Islet of Langerhans (tissue), 1 donor: ENCODE results near the gene PGA3.
"Not testable (repeated sequence)": the region's sequence is repeated elsewhere in the genome, so short reads cannot be mapped to it uniquely, and the experiment has no call there.

Experiments
- FAIRE-seq: peaks from one replicate; lab custom pipeline; 2011; peaks lifted over from hg19 to GRCh38; lab: Jason Lieb, UNC

PGA3 gene

GRCh38 chr11:61202950-61203746 lies at the start of gene PGA3:
TSS of gene PGA3 (plus strand) at chr11:61203515. CDS start at chr11:61203565, 50 bp downstream.
- not testable (repeated sequence) for FAIRE-seq

GRCh38 chr11:61153593-61154095 lies 49.7 kb upstream of the PGA3 start:
- FAIRE-seq, result no peak

GRCh38 chr11:61154528-61154927 lies 48.8 kb upstream of the PGA3 start:
- FAIRE-seq, result no peak

GRCh38 chr11:61155312-61155711 lies 48.0 kb upstream of the PGA3 start:
- FAIRE-seq, result no peak

- FAIRE-seq, result no peak
These were observed 47.6 kb upstream of the PGA3 start for GRCh38 chr11:61155741-61156140.

- no peak for FAIRE-seq
These were observed 45.6 kb upstream of the PGA3 start for GRCh38 chr11:61157743-61158142.

- no peak for FAIRE-seq
These were observed 44.5 kb upstream of the PGA3 start for GRCh38 chr11:61158691-61159381.

GRCh38 chr11:61160487-61161189 lies 42.7 kb upstream of the PGA3 start:
- no peak for FAIRE-seq

GRCh38 chr11:61161190-61162091 lies 41.9 kb upstream of the PGA3 start, which contains the start of gene VPS37C:
TSS of gene VPS37C (minus strand) at chr11:61161426. CDS start at chr11:61138829, 22,597 bp downstream.
- no peak for FAIRE-seq

GRCh38 chr11:61162092-61162941 lies 41.0 kb upstream of the PGA3 start:
- FAIRE-seq, result no peak

- no peak for FAIRE-seq
These were observed 40.3 kb upstream of the PGA3 start for GRCh38 chr11:61163021-61163420.

- FAIRE-seq, result no peak
These were observed 39.4 kb upstream of the PGA3 start for GRCh38 chr11:61163714-61164605.

GRCh38 chr11:61164606-61165424 lies 38.5 kb upstream of the PGA3 start:
- FAIRE-seq, result no peak

GRCh38 chr11:61165785-61166184 lies 37.5 kb upstream of the PGA3 start:
- FAIRE-seq, result not testable (repeated sequence)

GRCh38 chr11:61166331-61166730 lies 37.0 kb upstream of the PGA3 start:
- FAIRE-seq, result not testable (repeated sequence)

GRCh38 chr11:61168042-61168688 lies 35.1 kb upstream of the PGA3 start:
- no peak for FAIRE-seq

- no peak for FAIRE-seq
These were observed 34.5 kb upstream of the PGA3 start for GRCh38 chr11:61168800-61169199.

- no peak for FAIRE-seq
These were observed 32.7 kb upstream of the PGA3 start for GRCh38 chr11:61170566-61170965.
